Endothelial cell of umbilical vein (primary cell): ENCODE results near the gene GNB1. TPM values are rescaled to one million over a fixed set of nuclear protein-coding genes. Genes with fewer than 3 reads are reported as not detected.

ENCODE experiments used
- BruUV-seq: library from RNA; stranded (reverse); fragments of 400-500 nt; replicated peaks from 2 replicates; lab custom pipeline; 2021; lab: Mats Ljungman, UMichigan
- CTCF ChIA-PET: fragments of 300-600, 350-600 bp; sonication (Branson Sonifier 250); formaldehyde crosslinking; loops from one replicate; lab custom pipeline; 2021; ENCODE audit warnings: antibody characterized with exemption, inconsistent platforms; lab: Charles Lee
- POLR2A ChIA-PET: fragments of 300-600, 350-600 bp; sonication (Branson Sonifier 250); formaldehyde crosslinking; loops from one replicate; lab custom pipeline; 2021; ENCODE audit warnings: antibody characterized with exemption, inconsistent platforms; lab: Charles Lee
- DNase-seq: peaks from one replicate; pipeline ENCODE4 v3.0.0-alpha.2; 2011; ENCODE audit warnings: low read depth, low spot score
- FAIRE-seq: peaks from 2 replicates; lab custom pipeline; 2011; peaks lifted over from hg19 to GRCh38; lab: Jason Lieb, UNC
- H2AFZ ChIP-seq: 2 replicates; pipeline ENCODE4 v1.6.0; 2012; ENCODE audit warnings: low read depth, low read length, control low read depth, inconsistent platforms
- H3K27ac ChIP-seq: 2 replicates; pipeline ENCODE4 v1.5.1; 2011; ENCODE audit warnings: low read depth, mild to moderate bottlenecking, control low read depth, low read length, moderate library complexity; ENCODE audit not compliant: insufficient read depth
- H3K27me3 ChIP-seq, 2 experiments: 2 replicates each; pipeline versions ENCODE4 v1.6.0 to v1.6.1; 2011; ENCODE audit warnings: low read length in 2 of 2, mixed read lengths in 1 of 2; ENCODE audit not compliant: control insufficient read depth in 2 of 2, insufficient read depth in 2 of 2
- H3K36me3 ChIP-seq, 2 experiments: 2 replicates in 1 of 2; 3 replicates in 1 of 2; pipeline ENCODE4 v1.5.1; 2011; ENCODE audit warnings: low read length in 2 of 2, mild to moderate bottlenecking in 1 of 2, moderate library complexity in 1 of 2; ENCODE audit not compliant: control insufficient read depth in 2 of 2, insufficient read depth in 2 of 2; ENCODE audit errors: extremely low read depth in 1 of 2
- H3K4me1 ChIP-seq: 3 replicates; pipeline ENCODE4 v1.5.1; 2011; ENCODE audit warnings: mild to moderate bottlenecking, low read length; ENCODE audit not compliant: control insufficient read depth, insufficient read depth; ENCODE audit errors: extremely low read depth
- H3K4me2 ChIP-seq: 2 replicates; pipeline ENCODE4 v1.6.1; 2011; ENCODE audit warnings: low read length, control low read depth, mixed read lengths; ENCODE audit not compliant: insufficient read depth
- H3K4me3 ChIP-seq, 3 experiments: fragments of 200-600 bp in 1 of 3; sonication (generic), shearing (Covaris generic) in 1 of 3; replicated peaks in 1 of 3; 2 replicates each; pipeline ENCODE4 v1.5.1; 2011 to 2016; ENCODE audit warnings: control low read depth in 3 of 3, low read length in 3 of 3, mild to moderate bottlenecking in 2 of 3, inconsistent platforms in 1 of 3, low read depth in 1 of 3, moderate library complexity in 1 of 3; ENCODE audit not compliant: insufficient read depth in 1 of 3
- H3K79me2 ChIP-seq: 2 replicates; pipeline ENCODE4 v1.6.0; 2012; ENCODE audit warnings: low read length, inconsistent platforms; ENCODE audit not compliant: control insufficient read depth, insufficient read depth
- H3K9ac ChIP-seq: replicated peaks from 2 replicates; pipeline ENCODE3; 2011; ENCODE audit warnings: low read length, control low read depth; ENCODE audit not compliant: insufficient read depth; ENCODE audit errors: extremely low read depth
- H3K9me1 ChIP-seq: replicated peaks from 3 replicates; pipeline ENCODE4 v1.6.0; 2011; ENCODE audit warnings: mild to moderate bottlenecking, low read length; ENCODE audit not compliant: control insufficient read depth, insufficient read depth; ENCODE audit errors: extremely low read depth
- H3K9me3 ChIP-seq: replicated peaks from 2 replicates; pipeline ENCODE4 v1.5.1; 2012; ENCODE audit warnings: low read length, inconsistent platforms; ENCODE audit not compliant: control insufficient read depth, insufficient read depth
- H4K20me1 ChIP-seq: replicated peaks from 2 replicates; pipeline ENCODE3; 2011; ENCODE audit warnings: mild to moderate bottlenecking, low read length; ENCODE audit not compliant: control insufficient read depth, insufficient read depth; ENCODE audit errors: extremely low read depth
- CTCF ChIP-seq, 2 donors: IDR thresholded peaks; 1 replicate in 1 of 2; 2 replicates in 1 of 2; pipeline ENCODE4 v1.5.1; 2011; ENCODE audit warnings: low read length in 2 of 2, mild to moderate bottlenecking in 2 of 2, moderate library complexity in 2 of 2, control low read depth in 1 of 2, inconsistent platforms in 1 of 2, low read depth in 1 of 2; ENCODE audit not compliant: insufficient read depth in 1 of 2; ENCODE audit errors: extremely low read depth in 1 of 2
- EZH2 ChIP-seq: IDR thresholded peaks from 2 replicates; pipeline ENCODE4 v1.6.1; 2012; ENCODE audit warnings: borderline replicate concordance, low read depth, mild to moderate bottlenecking, moderate library complexity, low read length, inconsistent platforms; ENCODE audit not compliant: severe bottlenecking
- FOS ChIP-seq: IDR thresholded peaks from 2 replicates; pipeline ENCODE4 v1.6.1; 2011; ENCODE audit warnings: mild to moderate bottlenecking, low read length, moderate library complexity, borderline replicate concordance; ENCODE audit not compliant: insufficient read depth
- MAX ChIP-seq: IDR thresholded peaks from 2 replicates; pipeline ENCODE4 v1.6.1; 2011; ENCODE audit not compliant: insufficient read depth, insufficient read length
- MYC ChIP-seq: IDR thresholded peaks from one replicate; pipeline ENCODE4 v1.6.1; 2011; ENCODE audit warnings: mild to moderate bottlenecking, low read depth, low read length
- POLR2AphosphoS5 ChIP-seq: IDR thresholded peaks from 2 replicates; pipeline ENCODE4 v1.6.1; 2012; ENCODE audit warnings: low read depth, mild to moderate bottlenecking, control low read depth, low read length, moderate library complexity; ENCODE audit not compliant: insufficient read depth
- dilution Hi-C: fragments of 300-500 bp; cut with MboI; formaldehyde crosslinking; loops from one replicate; pipeline ENCODE4 v1.15.0; 2019; ENCODE audit warnings: low sequenced_read_pairs; ENCODE audit not compliant: extremely low pct_ligation_motif_present
- intact Hi-C: fragments of 100-400 bp; cut with micrococcal nuclease; formaldehyde crosslinking; loops from one replicate; pipeline ENCODE4 v1.10.0; 2022
- polyA plus RNA-seq, 4 experiments: library from polyadenylated mRNA; depleted of rRNA in 3 of 4; stranded (reverse) in 3 of 4; unstranded in 1 of 4; fragments of >200 nt; gene quantifications; 2 replicates each; pipeline versions ENCODE4 v1.2.1 to v1.2.3, GENCODE V29; 2011 to 2012; ENCODE audit warnings: missing spikeins in 1 of 4
- total RNA-seq: library from RNA; stranded (reverse); gene quantifications from 2 replicates; pipeline ENCODE4 v1.2.3, GENCODE V29; 2021

The GNB1 gene
- total and polyA plus RNA-seq, 2 donors (not counting 3 experiments of a cell fraction or from before 2014, with no cell fraction given) = 501 to 529 TPM

GRCh38 chr1:1911350-1912041, 20.6 kb upstream of the GNB1 start:
- Histone ChIP-seq H3K36me3 (no peaks in the 10 kb centered on the region), H3K79me2 (peaks cover 3% of the 10 kb centered on the region), H3K4me1 (peaks cover 11% of the 10 kb centered on the region), H3K9me3 (no peaks in the 10 kb centered on the region), H3K27ac (no peak overlapping the region), H3K4me2 (no peak overlapping the region), H2AFZ (no peak overlapping the region), H4K20me1 (no peaks in the 10 kb centered on the region), H3K27me3 (no peaks in the 10 kb centered on the region), H3K9me1 (no peaks in the 10 kb centered on the region), H3K4me3 (no peak overlapping the region), H3K9ac (no peak overlapping the region)
- intact Hi-C loops (loop anchor here (10.0 kb wide), 1 partner anchor 223 kb away; no protein-coding TSS in a partner anchor), dilution Hi-C loops (no loop called here)
- CTCF ChIA-PET = interaction anchor here (2.8 kb wide), 1 partner anchor 133 kb away, joined by 16 read pairs; no protein-coding TSS in a partner anchor
- FAIRE-seq = no peak
- TF ChIP-seq MYC = no peak
- no peak for TF ChIP-seq POLR2AphosphoS5
- TF ChIP-seq MAX = no peak
- no peak for TF ChIP-seq EZH2
- TF ChIP-seq FOS = no peak
- no peak for TF ChIP-seq CTCF (IDR thresholded peaks at IDR 0.05; ENCODE audit: extremely low read depth in 1 of 2, insufficient read depth in 1 of 2, low read depth in 1 of 2, low read length in 2 of 2)
- POLR2A ChIA-PET = no interaction called here
- no peak for DNase-seq
- no TSS peak for BruUV-seq
